Measurements from ENCODE around the gene HTRA3. TPM values are rescaled to one million over a fixed set of nuclear protein-coding genes. Genes with fewer than 3 reads are reported as not detected.

The HTRA3 gene
- total RNA-seq, 1 donor from 2014 or later = 35.2 TPM

DNA sequence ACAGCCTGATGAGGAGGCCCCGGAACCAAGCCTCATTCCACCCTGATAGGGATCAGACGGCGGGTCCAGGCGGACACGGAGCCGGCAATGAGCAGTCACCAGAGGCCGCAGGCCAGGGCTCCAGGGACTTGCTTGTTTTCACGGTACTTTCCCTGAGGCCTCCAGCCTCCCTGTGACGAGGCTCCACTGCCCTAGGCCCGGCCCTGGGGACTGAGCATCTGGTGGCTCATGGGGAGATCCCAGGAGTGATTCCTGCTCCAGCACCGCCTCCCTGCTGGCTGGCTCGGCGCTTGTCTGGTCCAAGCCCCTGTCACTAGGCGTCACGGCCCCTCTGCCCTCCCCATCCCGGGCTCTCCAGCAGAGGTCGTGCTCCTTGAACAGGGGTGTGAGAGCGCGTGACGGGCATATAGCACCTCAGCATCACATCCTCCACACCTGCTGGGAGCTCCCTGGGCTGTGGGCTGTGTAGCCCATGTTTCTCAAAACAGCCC, 14.1 kb downstream of the HTRA3 start:
- Mint-ChIP-seq H3K4me1 (ENCODE audit: low read depth, unreplicated experiment) (peaks cover 13% of the 10 kb centered on the region), H3K27me3 (ENCODE audit: low read depth, unreplicated experiment) (peaks cover 12% of the 10 kb centered on the region), H3K9me3 (ENCODE audit: unreplicated experiment) (peaks cover 2% of the 10 kb centered on the region), H3K27ac (ENCODE audit: unreplicated experiment) (no peak overlapping the region), H3K36me3 (ENCODE audit: low read depth, unreplicated experiment) (peaks cover 18% of the 10 kb centered on the region), H3K4me3 (ENCODE audit: unreplicated experiment) (no peak overlapping the region)
- Histone ChIP-seq H3K4me3 (ENCODE audit: insufficient read depth, low read depth, low read length) (no peak overlapping the region), H3K9me3 (ENCODE audit: insufficient read depth, low read depth, low read length) (no peaks in the 10 kb centered on the region), H3K36me3 (ENCODE audit: insufficient read depth, low read length) (no peaks in the 10 kb centered on the region), H3K79me2 (ENCODE audit: insufficient read depth, low read length) (no peaks in the 10 kb centered on the region), H2AFZ (ENCODE audit: low read depth, low read length) (no peak overlapping the region), H4K20me1 (ENCODE audit: insufficient read depth, low read length) (no peaks in the 10 kb centered on the region), H3K27me3 (ENCODE audit: insufficient read depth, low read length) (no peaks in the 10 kb centered on the region), H3K9ac (ENCODE audit: low read length) (no peak overlapping the region), H3K4me1 (ENCODE audit: insufficient read depth, low read length) (peaks cover 8% of the 10 kb centered on the region), H3K4me2 (ENCODE audit: low read length) (no peak overlapping the region), H3K27ac (ENCODE audit: low read depth, low read length) (no peak overlapping the region)
- FAIRE-seq = no peak
- DNase-seq (ENCODE audit: low read depth) = no peak
- no peak for TF ChIP-seq EZH2 (IDR thresholded peaks at IDR 0.05; ENCODE audit: insufficient read depth, low read length)
- TF ChIP-seq, protein P1, sequence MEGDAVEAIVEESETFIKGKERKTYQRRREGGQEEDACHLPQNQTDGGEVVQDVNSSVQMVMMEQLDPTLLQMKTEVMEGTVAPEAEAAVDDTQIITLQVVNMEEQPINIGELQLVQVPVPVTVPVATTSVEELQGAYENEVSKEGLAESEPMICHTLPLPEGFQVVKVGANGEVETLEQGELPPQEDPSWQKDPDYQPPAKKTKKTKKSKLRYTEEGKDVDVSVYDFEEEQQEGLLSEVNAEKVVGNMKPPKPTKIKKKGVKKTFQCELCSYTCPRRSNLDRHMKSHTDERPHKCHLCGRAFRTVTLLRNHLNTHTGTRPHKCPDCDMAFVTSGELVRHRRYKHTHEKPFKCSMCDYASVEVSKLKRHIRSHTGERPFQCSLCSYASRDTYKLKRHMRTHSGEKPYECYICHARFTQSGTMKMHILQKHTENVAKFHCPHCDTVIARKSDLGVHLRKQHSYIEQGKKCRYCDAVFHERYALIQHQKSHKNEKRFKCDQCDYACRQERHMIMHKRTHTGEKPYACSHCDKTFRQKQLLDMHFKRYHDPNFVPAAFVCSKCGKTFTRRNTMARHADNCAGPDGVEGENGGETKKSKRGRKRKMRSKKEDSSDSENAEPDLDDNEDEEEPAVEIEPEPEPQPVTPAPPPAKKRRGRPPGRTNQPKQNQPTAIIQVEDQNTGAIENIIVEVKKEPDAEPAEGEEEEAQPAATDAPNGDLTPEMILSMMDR (IDR thresholded peaks at IDR 0.05; ENCODE audit: insufficient read depth, low read depth, low read length) = no peak

DNA sequence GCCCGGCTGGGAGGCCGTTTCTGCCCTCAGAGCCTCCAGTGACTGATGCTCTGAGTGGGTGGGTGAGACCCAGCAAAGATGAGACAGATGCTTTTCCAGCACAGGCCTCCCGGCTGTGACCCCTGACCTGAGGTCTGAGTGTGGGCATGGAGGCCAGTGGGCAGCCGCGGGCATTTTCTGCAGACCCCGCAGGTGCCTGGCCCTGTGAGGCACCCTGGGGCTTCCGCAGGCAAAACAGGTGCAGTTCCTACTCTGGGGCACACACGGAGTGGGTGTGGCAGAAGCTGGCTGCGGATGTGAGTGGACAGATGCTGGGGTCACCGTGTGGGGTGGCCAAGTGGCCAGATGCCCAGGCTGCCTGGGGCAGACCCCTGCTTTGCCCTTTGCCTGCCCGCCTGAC, 14.8 kb downstream of the HTRA3 start:
- H3K4me1 Mint-ChIP-seq (ENCODE audit: low read depth, unreplicated experiment) = peaks cover 6% of the 10 kb centered on the region
- no peak overlapping the region for H3K27ac Mint-ChIP-seq (ENCODE audit: unreplicated experiment)
- Histone ChIP-seq H2AFZ (ENCODE audit: low read depth, low read length) (no peak overlapping the region), H3K4me1 (ENCODE audit: insufficient read depth, low read length) (peaks cover 1% of the 10 kb centered on the region), H3K36me3 (ENCODE audit: insufficient read depth, low read length) (no peaks in the 10 kb centered on the region), H3K4me3 (ENCODE audit: insufficient read depth, low read depth, low read length) (no peak overlapping the region), H3K79me2 (ENCODE audit: insufficient read depth, low read length) (no peaks in the 10 kb centered on the region), H3K9ac (ENCODE audit: low read length) (no peak overlapping the region), H3K9me3 (ENCODE audit: insufficient read depth, low read depth, low read length) (no peaks in the 10 kb centered on the region), H3K27me3 (ENCODE audit: insufficient read depth, low read length) (no peaks in the 10 kb centered on the region), H4K20me1 (ENCODE audit: insufficient read depth, low read length) (no peaks in the 10 kb centered on the region), H3K4me2 (ENCODE audit: low read length) (no peak overlapping the region), H3K27ac (ENCODE audit: low read depth, low read length) (no peak overlapping the region)
- H3K27me3 Mint-ChIP-seq (ENCODE audit: low read depth, unreplicated experiment) = peaks cover 12% of the 10 kb centered on the region
- FAIRE-seq (no peak), DNase-seq (ENCODE audit: low read depth) (no peak)
- peaks cover 18% of the 10 kb centered on the region for H3K36me3 Mint-ChIP-seq (ENCODE audit: low read depth, unreplicated experiment)
- peaks cover 2% of the 10 kb centered on the region for H3K9me3 Mint-ChIP-seq (ENCODE audit: unreplicated experiment)
- no peak for TF ChIP-seq EZH2 (IDR thresholded peaks at IDR 0.05; ENCODE audit: insufficient read depth, low read length)
- TF ChIP-seq, protein P1 (IDR thresholded peaks at IDR 0.05; ENCODE audit: insufficient read depth, low read depth, low read length) = no peak
- no peak overlapping the region for H3K4me3 Mint-ChIP-seq (ENCODE audit: unreplicated experiment)

DNA sequence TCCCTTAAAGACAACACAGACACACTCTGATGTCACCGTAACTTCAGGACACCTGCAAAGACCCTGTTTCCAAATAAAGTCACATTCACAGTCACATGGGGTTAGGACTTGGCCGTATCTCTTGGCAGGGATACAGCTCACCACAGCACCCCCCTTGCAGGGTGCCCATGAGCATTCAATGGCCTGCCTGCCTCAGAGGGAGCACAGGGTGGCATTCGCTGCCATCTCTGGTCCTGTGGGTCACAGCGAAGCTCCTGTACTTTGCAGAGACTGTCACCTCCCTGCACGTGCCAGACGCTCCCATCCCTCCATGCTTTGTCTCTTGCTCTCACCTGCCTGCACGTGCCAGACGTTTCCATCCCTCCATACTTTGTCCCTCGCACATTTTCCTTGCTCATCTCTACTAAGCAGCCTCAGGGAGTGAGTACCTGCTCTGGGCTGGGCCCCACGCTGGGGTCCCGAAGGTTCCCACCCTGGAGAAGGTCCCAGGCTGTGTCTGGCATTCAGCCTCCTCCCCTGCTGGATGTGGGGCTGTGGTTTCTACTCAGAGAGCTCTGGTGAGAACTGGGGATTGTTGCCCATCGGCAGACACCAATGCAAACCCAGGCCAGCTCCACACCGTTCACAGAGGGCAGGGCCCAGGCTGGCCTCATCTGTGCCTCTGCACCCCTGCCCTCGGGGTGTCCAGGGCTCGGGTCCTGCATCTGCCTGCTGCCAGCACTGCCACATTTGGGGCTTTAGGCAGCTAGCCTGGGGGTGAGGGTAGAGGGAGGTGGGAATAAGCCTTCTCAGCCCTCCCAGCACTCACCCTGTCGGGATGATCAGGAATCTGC, 15.8 kb downstream of the HTRA3 start:
- H3K27me3 Mint-ChIP-seq (ENCODE audit: low read depth, unreplicated experiment) = peaks cover 18% of the 10 kb centered on the region
- FAIRE-seq = no peak
- H2AFZ ChIP-seq (ENCODE audit: low read depth, low read length) = no peak overlapping the region
- H3K4me1 Mint-ChIP-seq (ENCODE audit: low read depth, unreplicated experiment) = peaks cover 2% of the 10 kb centered on the region
- TF ChIP-seq, protein P1 (IDR thresholded peaks at IDR 0.05; ENCODE audit: insufficient read depth, low read depth, low read length) = no peak
- no peak for TF ChIP-seq EZH2 (IDR thresholded peaks at IDR 0.05; ENCODE audit: insufficient read depth, low read length)
- peaks cover 2% of the 10 kb centered on the region for H3K9me3 Mint-ChIP-seq (ENCODE audit: unreplicated experiment)
- no peak overlapping the region for H3K27ac ChIP-seq (ENCODE audit: low read depth, low read length)
- no peak overlapping the region for H3K4me3 Mint-ChIP-seq (ENCODE audit: unreplicated experiment)
- no peaks in the 10 kb centered on the region for H3K79me2 ChIP-seq (ENCODE audit: insufficient read depth, low read length)
- peaks cover 22% of the 10 kb centered on the region for H3K36me3 Mint-ChIP-seq (ENCODE audit: low read depth, unreplicated experiment)
- no peaks in the 10 kb centered on the region for H3K9me3 ChIP-seq (ENCODE audit: insufficient read depth, low read depth, low read length)
- no peak overlapping the region for H3K9ac ChIP-seq (ENCODE audit: low read length)
- no peak overlapping the region for H3K27ac Mint-ChIP-seq (ENCODE audit: unreplicated experiment)
- no peaks in the 10 kb centered on the region for H3K36me3 ChIP-seq (ENCODE audit: insufficient read depth, low read length)
- H3K4me2 ChIP-seq (ENCODE audit: low read length) = no peak overlapping the region
- H4K20me1 ChIP-seq (ENCODE audit: insufficient read depth, low read length) = no peaks in the 10 kb centered on the region
- H3K4me3 ChIP-seq (ENCODE audit: insufficient read depth, low read depth, low read length) = no peak overlapping the region
- no peaks in the 10 kb centered on the region for H3K27me3 ChIP-seq (ENCODE audit: insufficient read depth, low read length)
- no peaks in the 10 kb centered on the region for H3K4me1 ChIP-seq (ENCODE audit: insufficient read depth, low read length)
- no peak for DNase-seq (ENCODE audit: low read depth)

All from astrocyte (in vitro differentiated cells and primary cell).